Peyer's patch (tissue), 4 donors: ENCODE results near the gene MRAS. TPM values are rescaled to one million over a fixed set of nuclear protein-coding genes. Genes with fewer than 3 reads are reported as not detected.

Experiments
- DNase-seq, 3 donors: peaks; one replicate each; pipeline ENCODE4 v3.0.0-alpha.2; 2017 to 2019
- H3K27ac ChIP-seq, 4 donors: fragments of 200-600 bp; sonication (generic); one replicate each; pipeline ENCODE4 v1.5.1; 2016 to 2019
- H3K27me3 ChIP-seq, 2 donors: fragments of 200-600 bp; sonication (generic); one replicate each; pipeline ENCODE4 v1.5.1; 2019
- H3K36me3 ChIP-seq, 3 donors: fragments of 200-600 bp; sonication (generic); one replicate each; pipeline ENCODE4 v1.5.1; 2016 to 2019
- H3K4me1 ChIP-seq, 4 donors: fragments of 200-600 bp; sonication (generic); one replicate each; pipeline ENCODE4 v1.5.1; 2016 to 2019
- H3K4me3 ChIP-seq, 4 donors: fragments of 200-600 bp; sonication (generic); 1 replicate in 3 of 4; 2 replicates in 1 of 4; pipeline ENCODE4 v1.5.1; 2016 to 2019; ENCODE audit warnings: mild to moderate bottlenecking in 1 of 4
- H3K9me3 ChIP-seq, 4 donors: fragments of 200-600 bp; sonication (generic); one replicate each; pipeline ENCODE4 v1.5.1; 2016 to 2019; ENCODE audit warnings: mild to moderate bottlenecking in 1 of 4
- CTCF ChIP-seq, 6 experiments: fragments of 450-650 bp in 4 of 6; fragments of 200-600 bp in 2 of 6; sonication (generic) in 1 of 6; IDR thresholded peaks; one replicate each; pipeline ENCODE4 v1.5.1; 2017 to 2019; ENCODE audit warnings: antibody characterized with exemption in 6 of 6, mild to moderate bottlenecking in 3 of 6, moderate library complexity in 1 of 6
- POLR2A ChIP-seq, 2 donors: fragments of 450-650 bp; IDR thresholded peaks; one replicate each; pipeline ENCODE4 v1.5.1; 2017; ENCODE audit warnings: antibody characterized with exemption in 2 of 2, mild to moderate bottlenecking in 2 of 2, moderate library complexity in 2 of 2
- total RNA-seq, 4 donors: library from RNA; depleted of rRNA; stranded (reverse); fragments of >200 nt; gene quantifications; one replicate each; pipeline ENCODE4 v1.1.0, GENCODE V29; 2016

MRAS gene
- total RNA-seq, 4 donors from 2014 or later, result 1.2 to 7.4 (median 3.0) TPM

GRCh38 chr3:138327831-138328230 lies 20.5 kb upstream of the MRAS start:
- no peaks in the 10 kb centered on the region for H3K9me3 ChIP-seq
- no peak overlapping the region for H3K4me3 ChIP-seq
- TF ChIP-seq POLR2A (IDR thresholded peaks at IDR 0.05) (no peak), CTCF (IDR thresholded peaks at IDR 0.05) (no peak)
- H3K4me1 ChIP-seq, result peaks cover 0 to 10% (median 3%) of the 10 kb centered on the region in 4 donors
- H3K27me3 ChIP-seq, result no peaks in the 10 kb centered on the region
- no peaks in the 10 kb centered on the region for H3K36me3 ChIP-seq
- H3K27ac ChIP-seq, result no peak overlapping the region
- DNase-seq, result no peak

- H3K27me3 ChIP-seq, result no peaks in the 10 kb centered on the region
- peaks cover 0 to 10% (median 3%) of the 10 kb centered on the region in 4 donors for H3K4me1 ChIP-seq
- TF ChIP-seq CTCF (IDR thresholded peaks at IDR 0.05), result no peak
- no peak for TF ChIP-seq POLR2A (IDR thresholded peaks at IDR 0.05)
- no peaks in the 10 kb centered on the region for H3K36me3 ChIP-seq
- H3K9me3 ChIP-seq, result no peaks in the 10 kb centered on the region
- H3K4me3 ChIP-seq, result no peak overlapping the region
- H3K27ac ChIP-seq, result no peak overlapping the region
- DNase-seq, result no peak
These were observed 20.0 kb upstream of the MRAS start for GRCh38 chr3:138328341-138328740.

- H3K4me3 ChIP-seq, result peak within 1 kb of the TSS; percentile 48 to 80 (median 58)
- peaks cover 0 to 10% (median 3%) of the 10 kb centered on the region in 4 donors for H3K4me1 ChIP-seq
- peak within 1 kb of the TSS in 3 of 4 donors; percentile 34 to 71 (median 39) for H3K27ac ChIP-seq
- H3K27me3 ChIP-seq, result no peaks in the 10 kb centered on the region
- TF ChIP-seq CTCF (IDR thresholded peaks at IDR 0.05) (peak in 5 of 6 experiments; percentile 38 to 53 (median 48)), POLR2A (IDR thresholded peaks at IDR 0.05) (no peak)
- H3K9me3 ChIP-seq, result no peaks in the 10 kb centered on the region
- H3K36me3 ChIP-seq, result no peaks in the 10 kb centered on the region
- DNase-seq, result peak; percentile 80 to 96 (median 90)
These were observed 19.0 kb upstream of the MRAS start, which contains the start of gene NME9 for GRCh38 chr3:138329127-138329983. NME9 (minus strand) TSS chr3:138329851; CDS start chr3:138329335, 516 bp downstream.

GRCh38 chr3:138329984-138330293 lies 18.4 kb upstream of the MRAS start:
- H3K4me3 ChIP-seq, result peak overlapping the region; percentile 48 to 80 (median 58)
- DNase-seq, result no peak
- no peaks in the 10 kb centered on the region for H3K9me3 ChIP-seq
- H3K27ac ChIP-seq, result peak overlapping the region in 1 of 4 donors; percentile 71
- H3K4me1 ChIP-seq, result peaks cover 0 to 10% (median 3%) of the 10 kb centered on the region in 4 donors
- no peaks in the 10 kb centered on the region for H3K27me3 ChIP-seq
- no peak for TF ChIP-seq CTCF (IDR thresholded peaks at IDR 0.05)
- H3K36me3 ChIP-seq, result no peaks in the 10 kb centered on the region

- DNase-seq, result no peak
- Histone ChIP-seq H3K4me1 (peaks cover 0 to 10% (median 3%) of the 10 kb centered on the region in 4 donors), H3K36me3 (no peaks in the 10 kb centered on the region), H3K27me3 (no peaks in the 10 kb centered on the region), H3K9me3 (no peaks in the 10 kb centered on the region), H3K4me3 (no peak overlapping the region), H3K27ac (no peak overlapping the region)
- no peak for TF ChIP-seq CTCF (IDR thresholded peaks at IDR 0.05)
These were observed 17.1 kb upstream of the MRAS start for GRCh38 chr3:138331143-138331894.
